SH-SY5Y (cell line): ENCODE results near the gene ST8SIA5.

Experiments used
- GATA2 ChIP-seq: IDR thresholded peaks from 2 replicates; pipeline ENCODE4 v1.6.1; 2011; ENCODE audit warnings: mild to moderate bottlenecking, low read depth, low read length
- GATA3 ChIP-seq: IDR thresholded peaks from 2 replicates; pipeline ENCODE4 v1.6.1; 2011; ENCODE audit warnings: low read depth, mild to moderate bottlenecking, low read length, moderate library complexity

The ST8SIA5 gene

GRCh38 chr18:46755315-46756024, 1.4 kb downstream of the ST8SIA5 start:
- TF ChIP-seq GATA2 (no peak), GATA3 (no peak)

DNA sequence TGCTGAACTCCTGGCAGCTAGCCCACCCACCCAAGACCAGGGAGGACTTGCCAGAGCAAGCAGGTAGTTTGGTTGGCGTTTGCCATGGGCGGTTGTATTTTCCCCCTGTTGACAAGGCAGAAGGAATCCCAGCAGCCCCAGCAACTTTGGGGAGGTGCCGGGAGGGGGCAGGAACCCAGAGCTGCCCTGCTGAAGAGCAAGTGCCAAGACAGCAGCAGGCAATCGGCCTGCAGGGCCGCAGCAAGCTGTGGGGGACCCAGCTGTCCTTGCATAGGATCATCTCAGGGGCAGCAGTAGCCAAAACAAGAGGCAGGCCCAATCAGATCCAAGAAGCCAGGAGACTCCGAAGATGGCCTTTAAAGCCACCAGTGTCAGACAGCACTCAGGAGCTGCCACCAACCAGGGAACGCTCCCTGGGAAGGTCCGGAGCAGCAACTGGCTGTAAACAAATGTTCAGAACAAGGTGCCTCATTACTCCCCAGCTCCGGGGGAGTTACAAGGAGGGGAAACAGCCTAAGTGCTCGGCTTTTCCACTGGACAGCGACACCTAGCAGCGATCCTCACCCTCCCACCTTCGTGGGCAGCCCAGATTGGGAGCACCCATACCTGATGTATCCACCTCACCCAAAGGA, 2.1 kb downstream of the ST8SIA5 start:
- TF ChIP-seq GATA2 (no peak), GATA3 (no peak)

- TF ChIP-seq GATA2 = no peak
Observed at GRCh38 chr18:46754188-46754587, 2.7 kb downstream of the ST8SIA5 start.

- TF ChIP-seq GATA3 (no peak), GATA2 (no peak)
Observed at GRCh38 chr18:46751882-46752281, 5.0 kb downstream of the ST8SIA5 start.

GRCh38 chr18:46750626-46751025, 6.2 kb downstream of the ST8SIA5 start:
- no peak for TF ChIP-seq GATA3
- no peak for TF ChIP-seq GATA2

DNA sequence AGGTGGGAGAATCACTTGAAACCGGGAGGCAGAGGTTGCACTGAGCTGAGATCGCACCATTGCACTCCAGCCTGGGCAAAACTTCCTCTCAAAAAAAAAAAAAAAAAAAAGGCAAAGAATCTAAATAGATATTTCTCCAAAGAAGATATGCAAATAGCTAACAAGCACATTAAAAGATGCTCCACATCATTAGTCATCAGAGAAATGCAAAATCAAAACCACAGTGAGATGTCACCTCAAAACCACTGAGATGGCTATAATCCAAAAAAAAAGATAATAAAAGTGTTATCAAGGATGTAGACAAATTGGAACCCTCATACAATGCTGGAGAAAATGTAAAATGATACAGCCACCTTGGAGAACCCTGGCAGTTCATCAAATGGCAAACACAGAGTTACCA, 8.4 kb downstream of the ST8SIA5 start:
- TF ChIP-seq GATA2 (no peak), GATA3 (no peak)

DNA sequence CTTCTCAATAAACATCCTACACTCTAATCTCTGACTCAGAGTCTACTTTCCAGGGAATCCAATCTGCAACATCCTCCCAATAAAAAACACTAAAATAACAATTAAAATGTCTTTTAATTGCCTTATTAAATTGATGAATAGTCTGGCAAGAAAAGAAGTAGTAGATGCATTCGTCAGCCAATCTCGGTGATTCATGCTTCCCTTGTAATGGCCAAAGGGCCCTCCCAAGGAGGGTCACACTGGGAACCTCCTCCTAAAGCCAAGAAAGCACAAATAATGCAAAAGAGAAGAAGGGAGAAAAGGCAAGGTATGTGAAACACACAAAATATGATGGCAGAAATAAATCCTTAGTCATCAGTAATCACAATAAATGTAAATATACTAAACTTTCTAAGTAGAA, 16.8 kb downstream of the ST8SIA5 start:
- no peak for TF ChIP-seq GATA3
- no peak for TF ChIP-seq GATA2

GRCh38 chr18:46738491-46738890, 18.4 kb downstream of the ST8SIA5 start:
- TF ChIP-seq GATA3 (no peak), GATA2 (no peak)

GRCh38 chr18:46736736-46737135, 20.1 kb downstream of the ST8SIA5 start:
- TF ChIP-seq GATA2 (no peak), GATA3 (no peak)

- TF ChIP-seq GATA3 (no peak), GATA2 (no peak)
Observed at GRCh38 chr18:46736135-46736534, 20.7 kb downstream of the ST8SIA5 start.

DNA sequence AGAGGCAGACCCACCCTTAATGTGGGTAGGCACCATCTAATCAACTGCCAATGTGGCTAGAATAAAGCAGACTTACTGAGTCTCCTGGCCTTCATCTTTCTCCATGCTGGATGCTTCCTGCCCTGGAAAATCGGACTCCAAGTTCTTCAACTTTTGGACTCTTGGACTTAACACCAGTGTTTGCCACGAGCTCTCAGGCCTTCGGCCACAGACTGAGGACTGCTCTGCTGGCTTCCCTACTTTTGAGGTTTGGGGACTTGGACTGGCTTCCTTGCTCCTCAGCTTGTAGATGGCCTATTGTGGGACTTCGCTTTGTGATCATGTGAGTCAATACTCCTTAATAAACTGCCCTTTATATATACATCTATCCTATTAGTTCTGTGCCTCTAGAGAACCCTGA, 21.9 kb downstream of the ST8SIA5 start:
- TF ChIP-seq GATA2 = no peak
- no peak for TF ChIP-seq GATA3

DNA sequence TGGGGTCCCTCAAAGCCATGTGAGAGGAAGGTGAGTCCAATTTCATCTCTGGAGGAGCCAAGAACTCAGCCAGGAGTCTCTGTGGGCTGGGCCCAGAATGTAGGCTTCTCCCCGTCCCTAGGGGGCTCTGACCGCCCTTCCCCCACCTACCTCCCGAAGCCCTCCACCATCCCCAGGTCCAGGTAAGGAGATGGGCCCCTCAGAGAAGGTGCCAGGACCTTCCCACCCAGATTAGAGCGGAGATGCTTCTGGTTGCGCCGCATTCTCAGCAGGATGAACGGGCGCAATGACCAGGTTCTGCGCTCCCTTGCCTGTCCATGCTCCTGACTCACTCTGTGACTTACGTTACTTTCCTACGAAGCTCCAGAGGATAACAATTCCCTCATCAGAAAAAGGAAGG, 23.0 kb downstream of the ST8SIA5 start:
- no peak for TF ChIP-seq GATA3
- TF ChIP-seq GATA2 = no peak

DNA sequence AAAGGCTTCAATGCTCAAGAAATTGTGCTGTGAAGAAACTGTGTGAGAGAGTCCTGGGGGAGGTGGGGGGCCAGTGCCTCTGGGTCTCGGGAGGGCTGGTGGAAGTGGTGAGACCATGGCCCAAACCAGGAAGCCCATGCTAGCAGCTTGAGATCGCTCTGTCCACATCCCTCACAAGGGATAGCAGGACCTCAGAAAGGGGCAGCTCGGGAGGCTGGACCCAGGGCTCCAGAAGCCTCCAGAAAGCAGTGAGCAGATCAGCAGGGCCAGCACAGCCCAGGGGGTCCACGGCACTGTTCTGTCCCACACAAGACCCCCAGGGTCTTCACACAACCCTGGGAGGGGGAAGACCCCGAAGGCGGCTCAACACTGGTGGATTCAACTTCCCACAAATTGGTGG, 24.1 kb downstream of the ST8SIA5 start:
- TF ChIP-seq GATA2 (no peak), GATA3 (no peak)

DNA sequence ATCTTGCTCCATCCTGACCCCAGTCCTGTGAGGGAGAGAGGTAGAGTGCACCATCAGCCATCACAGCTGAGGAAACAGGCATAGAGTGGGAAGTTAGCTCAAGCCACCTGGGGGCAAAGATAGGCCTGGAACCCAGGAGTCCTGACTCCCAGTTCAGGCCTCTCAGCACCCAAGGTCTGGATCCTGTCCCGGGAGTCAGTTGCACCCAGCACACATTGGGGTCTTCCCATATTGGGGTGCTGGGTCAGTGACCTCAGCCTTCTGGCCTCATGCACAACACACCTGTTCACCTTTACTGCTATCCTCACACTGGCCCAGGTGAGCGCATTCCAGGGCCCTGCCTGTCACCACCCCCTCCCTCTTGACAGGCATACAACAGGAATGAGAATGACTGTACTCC, 24.7 kb downstream of the ST8SIA5 start:
- TF ChIP-seq GATA2 = no peak

DNA sequence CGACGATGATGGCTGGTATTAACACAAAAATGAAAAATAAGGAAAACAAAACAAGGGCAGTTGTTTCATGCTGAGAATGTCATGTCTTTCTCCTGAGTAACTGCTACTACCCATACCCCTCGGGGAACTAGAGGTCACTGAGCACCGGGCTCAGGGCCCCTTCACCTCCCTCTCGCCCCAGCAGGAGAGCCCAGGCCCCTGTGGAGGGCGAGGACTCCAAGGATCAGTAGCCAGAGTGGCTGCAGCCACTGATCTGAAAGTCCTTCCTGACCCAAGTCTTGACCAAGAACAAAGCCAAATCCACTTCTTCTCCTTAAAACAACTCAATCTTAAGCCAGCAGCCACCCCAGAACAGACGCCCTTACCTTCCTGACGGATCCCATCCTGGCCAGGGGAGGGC, 25.5 kb downstream of the ST8SIA5 start:
- TF ChIP-seq GATA2 (no peak), GATA3 (no peak)
